Colon (tissue), 2 donors: ENCODE results near the gene NT5M.

Experiments
- FAIRE-seq: peaks from 2 replicates; lab custom pipeline; 2012; peaks lifted over from hg19 to GRCh38; lab: Jason Lieb, UNC
- donor health status: control.
- donor health status: control.

Gene NT5M

DNA sequence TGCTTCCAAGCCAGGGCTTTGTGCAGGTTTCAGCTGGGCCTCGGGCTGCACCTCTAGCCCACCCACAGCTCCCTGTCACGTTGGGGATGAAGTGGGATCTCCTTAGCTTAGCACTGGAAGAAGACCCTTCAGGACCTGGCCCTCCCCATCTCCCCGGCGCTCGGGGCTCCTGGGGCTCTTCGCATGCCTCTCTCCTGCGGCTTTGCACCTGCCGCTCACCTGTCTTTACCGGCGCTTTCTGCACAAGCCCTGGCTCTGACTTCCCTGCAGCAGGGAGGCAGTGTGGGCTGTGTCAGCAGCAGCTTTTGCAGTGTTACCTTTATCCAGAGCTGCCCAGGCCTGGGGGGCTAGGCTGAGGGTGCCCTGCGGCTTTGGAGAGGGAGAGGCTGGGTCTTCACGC is 52.3 kb downstream of the NT5M start:
- no peak for FAIRE-seq

DNA sequence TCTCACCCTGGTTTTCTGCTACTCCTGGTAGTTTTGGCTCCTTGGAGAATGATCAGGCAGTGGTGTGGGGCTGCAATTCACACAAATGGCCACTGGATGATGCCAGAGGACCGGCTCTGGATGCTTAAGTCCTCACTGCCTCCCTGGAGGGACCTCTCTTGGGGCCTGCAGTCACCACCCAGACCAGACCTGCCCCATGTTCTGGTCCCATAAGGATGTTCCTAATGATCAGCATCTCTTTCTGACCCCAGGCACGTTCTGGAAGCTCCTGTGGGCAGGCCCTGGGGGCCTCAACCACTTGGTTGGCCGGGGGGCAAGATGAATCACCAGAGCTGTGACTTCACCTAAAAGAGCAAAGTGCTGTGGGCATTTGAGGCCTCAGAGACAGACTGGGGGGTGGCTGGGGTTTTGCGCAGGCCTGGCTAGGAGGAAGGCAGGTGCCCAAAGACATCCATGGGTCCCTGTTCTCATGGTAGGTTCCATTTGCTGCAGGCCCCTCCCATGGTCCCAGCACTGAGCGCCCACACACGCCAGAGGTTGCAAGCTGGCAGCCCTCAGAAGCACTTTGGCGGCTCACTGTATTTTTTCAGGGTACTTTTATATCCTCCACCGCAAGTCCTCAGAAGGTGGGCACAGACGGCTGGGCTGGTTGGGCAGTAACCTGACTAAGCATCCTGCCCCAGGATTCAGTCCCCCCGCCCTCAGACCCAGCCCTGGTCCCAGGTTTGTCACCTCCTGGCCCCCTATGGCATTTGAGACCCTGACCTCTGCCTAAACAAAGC is 53.2 kb downstream of the NT5M start:
- FAIRE-seq = no peak

DNA sequence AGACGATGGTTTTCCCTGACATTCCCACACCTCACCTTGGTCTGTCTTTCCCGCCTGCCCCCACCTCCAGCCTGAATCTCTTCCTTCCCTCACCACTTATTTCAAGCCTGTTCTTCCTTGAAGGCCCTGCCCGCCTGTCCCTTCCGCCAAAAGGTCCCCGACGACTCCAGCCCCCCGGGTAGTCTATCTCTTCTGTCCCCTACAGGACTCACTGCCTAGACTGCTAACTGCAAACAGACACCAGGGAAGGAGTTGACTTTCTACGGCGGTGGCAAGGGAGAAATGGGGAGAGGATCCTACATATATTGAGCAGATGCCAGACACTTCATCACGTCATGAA is 53.7 kb downstream of the NT5M start:
- no peak for FAIRE-seq

DNA sequence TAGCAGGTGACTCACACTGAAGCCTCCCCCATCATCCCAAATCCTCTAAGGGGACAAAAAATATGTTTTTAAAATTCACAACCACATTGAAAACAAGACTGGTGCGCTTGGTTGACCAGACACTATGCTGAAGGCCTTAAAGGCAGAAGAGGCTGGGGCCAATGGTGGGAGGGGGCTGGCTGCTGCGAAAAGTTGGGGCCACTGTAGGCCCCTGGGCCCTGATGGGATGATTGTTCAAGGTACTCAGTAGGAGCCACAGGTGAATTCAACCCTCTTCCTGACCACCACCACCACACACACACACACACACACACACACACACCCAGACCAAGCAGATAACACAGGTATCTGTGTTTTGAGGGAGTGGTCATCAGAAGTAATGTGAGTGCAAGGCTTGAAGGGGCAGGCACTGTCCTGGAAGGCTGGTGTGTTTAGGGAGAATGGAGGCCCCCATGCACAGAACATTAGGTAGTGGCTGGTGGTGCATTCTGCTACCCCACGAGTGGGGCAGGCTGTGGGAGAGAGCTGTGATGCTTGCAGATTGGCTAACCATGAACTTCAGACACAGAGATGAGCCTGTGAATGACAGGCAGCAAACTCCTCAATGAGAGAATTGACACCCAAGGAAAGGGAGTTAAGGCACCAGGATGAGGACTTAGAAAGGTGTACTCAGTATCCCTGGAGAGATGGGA is 55.0 kb downstream of the NT5M start:
- FAIRE-seq = no peak

DNA sequence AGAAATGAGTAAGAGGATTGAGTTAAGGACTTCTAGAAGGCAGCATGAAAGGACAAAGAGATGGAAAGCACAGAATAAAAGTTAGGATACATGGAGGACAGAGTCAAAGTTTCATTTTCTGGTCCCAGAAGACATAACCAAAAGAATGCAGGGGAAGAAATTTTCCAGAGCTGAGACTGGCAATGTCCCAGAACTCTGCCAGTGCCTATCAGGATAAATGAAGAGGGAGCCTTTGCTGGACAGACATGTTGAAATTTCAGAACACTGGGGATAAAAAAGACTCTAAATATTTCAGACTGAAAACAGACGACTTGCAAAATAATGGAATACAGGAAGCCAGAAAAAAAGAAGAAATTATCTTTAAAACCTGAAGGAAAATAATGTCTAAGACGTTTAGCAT is 55.7 kb downstream of the NT5M start:
- no peak for FAIRE-seq

DNA sequence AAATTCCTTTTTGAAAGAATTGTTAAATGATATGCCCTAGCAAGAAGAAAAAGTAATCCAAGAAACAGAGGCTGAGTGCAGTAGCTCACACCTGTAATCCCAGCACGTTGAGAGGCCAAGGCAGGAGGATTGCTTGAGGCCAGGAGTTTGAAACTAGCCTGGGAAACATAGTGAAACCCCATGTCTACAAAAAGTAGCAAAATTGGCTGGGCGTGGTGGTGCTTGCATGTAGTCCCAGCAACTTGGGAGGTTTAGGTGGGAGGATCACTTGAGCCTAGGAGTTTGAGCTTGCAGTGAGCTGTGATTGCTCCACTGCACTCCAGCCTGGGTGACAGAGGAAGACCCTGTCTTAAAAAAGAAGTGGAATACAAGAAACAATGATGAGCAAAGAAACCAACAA is 56.1 kb downstream of the NT5M start:
- no peak for FAIRE-seq

DNA sequence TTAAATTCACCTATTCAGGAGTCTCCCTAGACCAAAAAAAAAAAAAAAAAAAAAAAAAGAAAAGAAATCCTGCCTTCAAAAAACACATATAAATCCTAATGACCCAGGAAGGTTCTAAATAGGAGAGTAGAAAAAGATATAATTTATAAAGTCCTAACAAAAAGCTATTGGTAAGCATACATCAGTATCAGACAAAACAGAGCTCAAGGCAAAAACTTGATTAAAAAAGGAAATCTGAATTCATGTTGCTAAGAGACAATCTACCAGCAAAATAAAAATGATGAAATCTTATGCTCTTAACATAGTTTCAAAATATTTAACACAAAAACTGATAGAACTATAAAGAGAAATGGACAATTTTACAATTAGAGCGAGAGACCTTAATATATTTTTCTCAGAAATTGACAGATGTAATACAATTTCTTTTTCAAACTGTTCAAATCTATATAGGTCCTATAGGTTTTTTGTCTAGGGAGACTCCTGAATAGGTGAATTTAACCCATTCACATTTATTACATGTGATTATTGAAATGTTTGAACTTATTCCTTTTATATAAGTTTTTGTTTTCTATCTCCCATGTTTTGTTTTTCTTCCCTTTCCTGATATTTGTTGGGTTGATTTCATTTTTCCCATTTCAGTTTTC is 57.0 kb downstream of the NT5M start:
- FAIRE-seq = no peak

DNA sequence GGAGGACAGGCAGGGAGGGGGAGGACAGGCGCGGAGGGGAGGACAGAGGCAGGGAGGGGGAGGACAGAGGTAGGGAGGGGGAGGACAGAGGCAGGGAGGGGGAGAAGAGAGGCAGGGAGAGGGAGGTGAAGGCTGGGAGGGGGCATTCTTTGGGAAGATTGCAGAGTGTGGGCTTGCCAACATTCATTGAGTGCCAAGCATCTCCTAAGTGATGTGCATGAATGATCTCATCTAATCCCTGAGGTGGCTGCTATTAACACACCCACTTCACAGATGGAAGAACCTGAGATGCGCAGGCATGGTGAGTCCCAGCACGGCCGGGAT is 58.3 kb downstream of the NT5M start:
- no peak for FAIRE-seq

DNA sequence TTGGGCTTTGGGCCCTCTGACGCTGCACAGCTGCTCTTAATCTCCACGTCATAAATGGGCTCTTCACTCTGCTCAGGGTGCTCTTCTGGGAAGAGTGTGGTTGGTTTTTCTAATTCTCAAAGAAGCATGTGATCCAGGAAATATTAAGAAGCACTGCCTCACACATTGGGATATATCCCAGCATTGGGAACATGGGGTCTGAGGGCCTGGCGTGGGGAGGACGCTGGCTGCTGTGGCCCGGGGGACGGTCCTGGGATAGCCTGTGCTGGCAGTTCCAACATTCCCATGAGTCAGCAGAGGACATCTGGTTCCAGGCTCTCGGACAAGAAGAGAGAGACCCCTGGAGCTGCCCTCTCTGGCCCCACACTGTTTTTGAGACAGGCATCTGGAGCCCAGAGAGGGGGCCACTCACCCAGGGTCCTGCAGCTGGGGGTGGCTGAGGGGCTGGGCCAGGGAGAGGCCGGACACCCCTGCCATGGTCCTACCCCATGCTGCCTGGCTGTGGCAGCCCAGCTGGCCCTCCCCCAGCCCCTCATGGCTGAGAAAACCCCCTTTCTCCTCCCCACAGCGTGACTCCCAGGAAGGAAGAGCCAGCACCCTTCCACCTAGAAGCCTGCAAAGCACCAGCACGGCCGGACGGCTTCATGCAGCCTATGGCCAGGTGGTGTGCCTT is 58.8 kb downstream of the NT5M start:
- FAIRE-seq = no peak

DNA sequence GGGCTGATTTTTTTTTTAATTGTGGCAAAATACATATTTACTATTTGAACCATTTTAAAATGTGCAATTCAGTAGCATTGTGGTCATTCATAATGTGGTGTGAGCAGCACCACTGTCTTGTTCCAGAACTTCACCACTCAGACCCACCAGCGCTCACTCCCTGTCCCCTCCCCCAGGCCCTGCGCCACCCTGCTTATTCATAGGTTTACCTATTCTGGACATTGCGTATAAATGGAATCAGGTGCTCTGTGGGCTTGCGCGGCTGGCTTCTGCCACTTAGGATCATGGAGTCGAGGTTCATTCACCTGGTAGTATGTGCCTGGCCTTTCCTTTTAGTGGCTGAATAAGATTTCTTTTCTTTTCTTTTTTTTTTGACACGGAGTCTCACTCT is 59.4 kb downstream of the NT5M start:
- no peak for FAIRE-seq

DNA sequence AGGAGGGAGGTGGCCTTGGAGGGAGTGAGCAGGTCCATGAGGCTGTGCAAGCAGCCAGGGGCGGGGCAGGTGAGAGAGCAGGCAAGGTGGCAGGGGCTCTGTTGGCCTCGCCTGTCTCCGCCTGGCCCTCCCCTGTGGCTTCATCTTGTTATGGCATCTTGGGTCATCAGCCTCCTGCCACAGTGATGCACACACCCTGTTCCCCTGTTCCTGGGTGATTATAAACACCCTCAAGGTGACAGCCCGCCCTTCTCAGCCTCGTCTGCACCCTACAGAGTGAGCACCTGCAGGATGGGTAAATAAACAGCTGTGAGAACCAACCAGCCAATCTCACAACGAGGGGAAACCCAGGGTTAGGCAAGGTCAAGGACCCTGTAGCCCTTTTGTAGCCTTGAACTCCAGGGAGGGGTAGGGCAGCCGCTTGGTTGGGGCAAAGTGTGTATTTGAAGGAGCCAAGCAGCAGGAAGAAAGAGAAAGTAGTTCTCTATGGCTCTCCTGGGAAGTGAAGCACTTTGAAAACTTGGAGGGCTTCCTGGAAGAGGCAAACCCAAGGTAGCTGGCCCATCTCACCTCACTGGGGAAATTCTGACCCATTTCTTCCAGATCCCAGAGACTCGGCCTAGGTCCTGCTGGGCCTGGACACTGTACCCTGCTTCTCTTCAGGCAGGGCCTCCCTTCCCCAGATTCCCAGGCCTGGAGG is 60.6 kb downstream of the NT5M start:
- FAIRE-seq = no peak

DNA sequence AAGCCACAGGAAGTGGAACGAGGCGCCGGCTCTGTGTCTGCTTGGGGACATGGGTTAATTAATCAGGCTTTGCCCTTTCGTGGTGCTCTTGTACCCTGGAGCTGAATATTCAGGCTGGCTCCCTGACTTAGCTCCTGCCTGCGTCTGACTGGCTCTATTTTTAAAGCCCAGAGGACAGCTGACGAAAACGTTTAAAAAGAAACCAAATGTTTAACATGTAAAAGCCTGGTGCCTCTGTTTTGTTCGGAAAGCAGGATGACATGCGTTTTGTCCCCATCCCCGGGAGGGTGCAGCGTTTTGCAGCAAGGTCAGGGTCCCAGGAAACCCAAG is 61.1 kb downstream of the NT5M start:
- FAIRE-seq = no peak

DNA sequence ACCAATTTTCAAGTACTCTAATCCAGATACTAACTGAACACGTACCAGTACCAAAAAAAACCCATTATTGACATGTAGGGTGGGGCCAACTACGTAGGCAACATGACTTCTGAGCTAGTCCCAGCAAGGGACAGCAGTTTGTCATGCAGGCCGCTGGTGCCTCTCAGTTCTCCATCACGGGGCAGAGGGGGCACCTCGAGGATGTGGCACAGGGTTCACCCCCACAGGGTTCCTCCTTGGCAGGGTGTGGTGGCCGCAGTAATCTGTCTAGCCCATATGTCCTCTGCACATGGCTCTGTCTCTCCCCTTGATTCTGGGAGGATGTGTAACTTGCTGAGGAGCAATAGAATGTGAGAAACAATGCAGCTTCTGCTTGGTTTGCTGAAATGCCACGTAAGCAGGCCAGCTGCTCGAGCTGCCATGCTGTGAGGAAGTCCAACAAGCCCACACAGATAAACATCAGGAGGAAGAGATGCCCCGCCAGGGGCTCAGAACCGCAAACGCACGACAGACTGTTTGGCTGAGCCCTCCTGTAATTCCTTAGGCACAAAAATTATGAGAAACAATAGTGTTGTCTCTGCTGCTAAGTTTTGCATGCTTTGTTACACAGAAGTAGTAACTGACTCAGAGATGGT is 62.4 kb downstream of the NT5M start:
- FAIRE-seq = no peak

DNA sequence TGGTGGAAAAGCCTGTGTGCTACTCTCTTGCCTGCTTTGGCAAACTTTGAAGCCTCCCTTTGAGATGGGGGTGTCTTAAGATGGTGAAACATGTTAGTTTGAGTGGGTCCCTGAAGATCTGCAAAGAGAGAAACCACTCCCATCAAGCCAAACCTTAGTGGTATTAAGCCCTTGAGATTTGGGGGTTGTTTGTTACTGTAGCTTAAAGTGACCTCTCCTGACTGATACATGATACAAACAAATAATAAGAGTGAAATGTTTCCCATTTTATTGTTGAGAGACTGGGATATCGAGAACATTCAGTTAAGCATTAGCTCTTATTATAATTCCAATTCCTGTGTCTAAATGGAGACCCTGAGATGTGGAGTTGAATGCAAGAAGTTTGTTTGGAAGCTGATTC is 63.1 kb downstream of the NT5M start:
- FAIRE-seq = no peak

DNA sequence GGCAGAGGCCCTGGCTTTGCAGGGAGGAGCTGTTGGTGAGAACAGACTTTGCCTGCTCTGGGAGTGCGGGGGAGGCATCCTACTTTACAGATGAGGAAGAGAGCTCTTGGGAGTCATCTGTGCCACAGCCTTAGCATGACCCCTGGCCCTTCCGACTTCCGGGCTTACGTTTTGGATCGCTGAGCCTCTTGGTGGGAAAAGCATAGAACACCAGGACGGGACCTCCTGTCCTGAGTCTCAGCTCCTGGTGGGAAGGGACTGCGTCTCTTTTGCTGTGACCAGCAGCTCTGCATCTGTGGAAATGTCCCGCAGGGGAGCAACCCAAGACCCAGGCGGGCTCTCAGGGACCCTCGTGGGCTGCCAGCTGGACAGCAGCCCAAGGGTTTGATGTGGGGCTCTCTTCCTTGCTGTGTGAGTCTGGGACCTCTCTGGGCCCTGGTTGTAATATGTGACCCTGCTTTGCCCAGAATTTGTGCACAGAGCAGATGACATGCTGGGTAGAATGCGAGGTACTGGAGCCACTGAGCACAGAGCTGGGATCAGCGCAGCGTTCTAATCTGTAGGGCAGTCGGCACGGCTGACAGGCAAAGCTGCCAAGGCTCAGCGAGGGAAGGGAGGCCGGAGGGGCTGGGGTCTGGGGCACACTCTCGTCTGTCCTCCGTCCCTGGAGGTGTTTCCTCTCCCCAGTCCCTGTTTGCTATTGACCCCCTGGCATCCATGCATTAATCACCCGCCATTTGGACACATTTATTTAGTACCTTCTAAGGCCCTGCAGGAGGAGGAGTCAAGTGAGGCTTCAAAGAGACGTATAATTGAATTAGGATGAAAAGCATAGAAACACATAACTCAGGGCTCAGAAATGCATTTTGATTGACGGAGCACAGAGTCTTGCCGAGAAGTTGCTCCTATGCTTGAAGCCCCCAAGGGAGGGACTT is 64.0 kb downstream of the NT5M start:
- no peak for FAIRE-seq

DNA sequence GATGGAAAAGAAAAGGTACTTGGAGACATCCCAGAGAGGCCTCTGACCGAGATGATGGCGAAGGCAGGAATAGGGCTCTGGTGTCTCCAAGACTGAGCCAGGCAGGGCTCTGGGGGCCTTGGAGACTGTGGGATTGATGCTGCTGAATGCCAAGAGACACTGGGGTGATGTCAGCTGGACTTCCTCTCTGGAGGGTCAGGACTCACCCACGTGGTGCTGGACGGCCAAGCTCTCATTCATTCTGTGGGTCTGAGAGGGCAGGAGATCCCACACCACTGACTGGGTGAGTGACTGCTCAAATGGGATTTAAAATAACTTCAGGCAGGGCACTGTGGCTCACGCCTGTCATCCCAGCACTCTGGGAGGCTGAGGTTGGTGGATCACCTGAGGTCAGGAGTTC is 64.8 kb downstream of the NT5M start:
- no peak for FAIRE-seq

DNA sequence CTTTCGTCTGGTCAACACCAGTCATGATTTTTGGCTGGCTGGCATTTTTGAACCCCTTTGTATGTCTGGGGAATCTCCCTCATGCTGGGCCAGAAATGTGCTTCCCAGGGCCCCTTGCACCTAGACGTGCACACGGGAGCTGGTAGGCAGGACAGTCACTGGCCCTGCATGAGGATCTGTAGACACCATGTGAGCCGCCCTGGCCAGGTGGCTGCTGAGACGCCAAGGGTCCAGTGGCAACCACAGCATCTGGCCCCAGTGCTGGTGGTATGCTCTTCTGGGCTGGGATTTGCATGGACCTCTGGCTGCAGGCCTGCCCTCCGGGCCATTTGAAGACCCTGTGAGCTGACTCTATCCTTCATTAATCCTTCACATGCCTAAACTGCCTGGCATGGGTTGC is 67.5 kb downstream of the NT5M start:
- FAIRE-seq = no peak

DNA sequence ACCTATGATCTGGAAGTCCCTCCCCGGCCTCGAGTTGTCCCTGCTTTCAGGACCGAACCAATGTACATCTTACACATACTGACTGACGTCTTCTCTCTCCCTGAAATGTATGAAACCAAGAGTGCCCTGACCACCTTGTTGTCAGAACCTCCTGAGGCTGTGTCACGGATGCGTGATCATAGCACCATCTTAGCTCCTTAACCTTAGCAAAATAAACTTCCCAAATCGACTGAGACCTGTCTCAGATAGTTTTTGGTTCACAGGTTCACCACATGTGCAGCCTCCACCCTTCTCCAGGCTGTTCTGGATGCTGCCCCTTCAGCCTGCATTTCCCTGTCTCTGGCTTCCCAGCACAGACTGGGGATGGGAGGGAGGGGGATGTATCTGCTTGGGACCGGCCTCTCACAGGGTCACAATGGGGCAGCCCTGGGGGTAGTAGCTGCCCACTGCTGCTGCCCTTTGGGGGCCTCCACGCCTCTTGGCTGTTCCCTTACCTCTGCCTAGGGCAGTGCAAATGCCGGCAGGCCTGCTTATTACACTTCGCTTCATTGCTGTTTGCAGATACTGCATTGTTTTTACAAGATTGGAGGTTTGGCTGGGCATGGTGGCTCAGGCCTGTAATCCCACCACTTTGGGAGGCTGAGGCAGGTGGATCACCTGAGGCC is 69.8 kb downstream of the NT5M start:
- FAIRE-seq = no peak

DNA sequence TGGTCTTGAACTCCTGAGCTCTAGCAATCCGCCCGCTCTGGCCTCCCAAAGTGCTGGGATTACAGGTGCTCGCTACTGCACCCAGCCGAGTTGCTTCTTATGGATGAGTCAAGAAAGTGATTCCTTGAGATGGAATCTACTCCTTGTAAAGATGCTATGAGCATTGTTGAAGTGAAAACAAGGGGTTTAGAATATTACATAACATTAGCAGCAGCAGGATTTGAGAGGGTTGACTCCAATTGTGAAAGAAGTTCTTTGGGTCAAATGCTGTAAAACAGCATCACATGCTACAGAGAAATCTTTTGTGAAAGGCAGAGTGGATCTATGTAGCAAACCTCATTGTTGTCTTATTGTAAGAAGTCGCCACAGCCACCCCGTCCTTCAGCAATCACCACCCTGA is 72.7 kb downstream of the NT5M start:
- no peak for FAIRE-seq

DNA sequence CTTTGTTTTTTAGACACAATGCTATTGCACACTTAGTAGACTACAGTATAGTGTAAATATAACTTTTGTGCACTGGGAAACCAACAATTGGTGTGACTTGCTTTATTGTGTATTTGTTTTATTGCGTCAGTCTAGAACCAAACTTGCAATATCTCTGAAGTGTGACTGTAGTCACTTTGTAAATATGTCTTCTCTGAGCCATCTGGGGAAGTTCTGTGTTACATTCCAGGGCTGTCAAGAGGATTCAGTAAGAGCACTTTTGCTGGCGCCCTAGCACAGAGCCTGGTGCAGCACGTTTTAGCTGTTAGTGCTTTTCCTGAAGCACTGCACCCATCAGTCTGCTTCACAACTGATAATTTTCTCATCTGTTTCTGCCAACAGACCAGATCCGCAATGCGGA is 73.2 kb downstream of the NT5M start:
- no peak for FAIRE-seq
